Colonic mucosa (tissue), 4 donors: Measurements from ENCODE around the gene DYNLT1. TPM values are rescaled to one million over a fixed set of nuclear protein-coding genes. Genes with fewer than 3 reads are reported as not detected.
"Not testable (repeated sequence)": the region's sequence is repeated elsewhere in the genome, so short reads cannot be mapped to it uniquely, and the experiment has no call there.

Source experiments
- DNase-seq: peaks from one replicate; pipeline ENCODE4 v3.0.0-alpha.2; 2020
- H3K27ac ChIP-seq: fragments of 200-600 bp; one replicate; pipeline ENCODE4 v1.8.0; 2021
- H3K27me3 ChIP-seq: fragments of 200-600 bp; one replicate; pipeline ENCODE4 v1.8.0; 2021
- H3K36me3 ChIP-seq: fragments of 200-600 bp; one replicate; pipeline ENCODE4 v1.8.0; 2021
- H3K4me1 ChIP-seq: fragments of 200-600 bp; one replicate; pipeline ENCODE4 v1.8.0; 2021; ENCODE audit warnings: mild to moderate bottlenecking
- H3K4me3 ChIP-seq: fragments of 200-600 bp; one replicate; pipeline ENCODE4 v1.8.0; 2021
- H3K9ac ChIP-seq, 2 donors: one replicate each; pipeline ENCODE4 v1.7.0; 2013; ENCODE audit warnings: control low read depth in 2 of 2, low read depth in 2 of 2, low read length in 2 of 2
- H3K9me3 ChIP-seq: fragments of 200-600 bp; one replicate; pipeline ENCODE4 v1.8.0; 2021
- CTCF ChIP-seq: fragments of 200-600 bp; IDR thresholded peaks from one replicate; pipeline ENCODE4 v1.8.0; 2022; ENCODE audit warnings: antibody characterized with exemption, mild to moderate bottlenecking
- intact Hi-C: fragments of 100-400 bp; cut with DNase I; formaldehyde crosslinking; loops from one replicate; pipeline ENCODE4 v1.14.1; 2022
- total RNA-seq, 2 donors: library from RNA; stranded (reverse); fragmentation: NEBNext Ultra II Directional in 1 of 2; extraction: Animal tissue kit (Norgen Biotek cat#: 25700) in 1 of 2; gene quantifications; one replicate each; pipeline ENCODE4 v1.2.1, GENCODE V29; 2021
- donor health status: healthy.
- donor health status: DM: no; HTN: no; CAD: no.
- donor health status: DM: no; HTN: no; CAD: no.

Gene DYNLT1
- total RNA-seq, 2 donors from 2014 or later, result 140 to 166 TPM

GRCh38 chr6:158607411-158608170, 37.0 kb downstream of the DYNLT1 start:
- intact Hi-C loops, result no loop called here
- no peak for TF ChIP-seq CTCF
- DNase-seq, result no peak

GRCh38 chr6:158606935-158607334, 37.6 kb downstream of the DYNLT1 start:
- H3K9me3 ChIP-seq, result no peaks in the 10 kb centered on the region
- H3K36me3 ChIP-seq, result peaks cover 12% of the 10 kb centered on the region
- no peak overlapping the region for H3K4me3 ChIP-seq
- H3K4me1 ChIP-seq, result no peaks in the 10 kb centered on the region
- DNase-seq, result no peak
- intact Hi-C loops, result no loop called here
- H3K27me3 ChIP-seq, result no peaks in the 10 kb centered on the region
- TF ChIP-seq CTCF, result no peak
- no peak overlapping the region for H3K9ac ChIP-seq
- H3K27ac ChIP-seq, result no peak overlapping the region

More at GRCh38 chr6:158607411-158608170, 37.0 kb downstream of the DYNLT1 start:
- Histone ChIP-seq H3K27me3 (no peaks in the 10 kb centered on the region), H3K27ac (no peak overlapping the region), H3K36me3 (peaks cover 12% of the 10 kb centered on the region), H3K4me1 (no peaks in the 10 kb centered on the region), H3K9ac (no peak overlapping the region), H3K9me3 (no peaks in the 10 kb centered on the region), H3K4me3 (no peak overlapping the region)

GRCh38 chr6:158606011-158606410, 38.5 kb downstream of the DYNLT1 start:
- H3K4me1 ChIP-seq, H3K9me3 ChIP-seq, intact Hi-C loops, H3K36me3 ChIP-seq, H3K27ac ChIP-seq, H3K4me3 ChIP-seq, H3K9ac ChIP-seq, H3K27me3 ChIP-seq, DNase-seq: not testable (repeated sequence)

GRCh38 chr6:158605266-158605878, 39.2 kb downstream of the DYNLT1 start:
- H3K36me3 ChIP-seq, result peaks cover 8% of the 10 kb centered on the region
- no peak overlapping the region for H3K4me3 ChIP-seq

GRCh38 chr6:158604048-158604406, 40.5 kb downstream of the DYNLT1 start:
- H3K36me3 ChIP-seq, result no peaks in the 10 kb centered on the region
- no peak overlapping the region for H3K9ac ChIP-seq
- no peak for DNase-seq
- no peak for TF ChIP-seq CTCF
- intact Hi-C loops, result loop anchor here (5.0 kb wide), 1 partner anchor 382 kb away; no protein-coding TSS in a partner anchor
- no peak overlapping the region for H3K4me3 ChIP-seq
- no peak overlapping the region for H3K27ac ChIP-seq
- no peaks in the 10 kb centered on the region for H3K9me3 ChIP-seq
- no peaks in the 10 kb centered on the region for H3K4me1 ChIP-seq
- H3K27me3 ChIP-seq, result no peaks in the 10 kb centered on the region

More at GRCh38 chr6:158605266-158605878, 39.2 kb downstream of the DYNLT1 start:
- Histone ChIP-seq H3K27me3 (no peaks in the 10 kb centered on the region), H3K9me3 (no peaks in the 10 kb centered on the region), H3K9ac (no peak overlapping the region), H3K27ac (no peak overlapping the region), H3K4me1 (no peaks in the 10 kb centered on the region)
- intact Hi-C loops, result no loop called here
- peak; percentile 73 for DNase-seq
- TF ChIP-seq CTCF, result peak; percentile 77
